Fibroblast of skin of left biceps (primary cell): ENCODE data around the gene DDX53.

Source experiments
- DNase-seq, 2 experiments: peaks; one replicate each; pipeline ENCODE4 v3.0.0-alpha.2; 2013; ENCODE audit warnings: low read depth in 2 of 2

The DDX53 gene

DNA sequence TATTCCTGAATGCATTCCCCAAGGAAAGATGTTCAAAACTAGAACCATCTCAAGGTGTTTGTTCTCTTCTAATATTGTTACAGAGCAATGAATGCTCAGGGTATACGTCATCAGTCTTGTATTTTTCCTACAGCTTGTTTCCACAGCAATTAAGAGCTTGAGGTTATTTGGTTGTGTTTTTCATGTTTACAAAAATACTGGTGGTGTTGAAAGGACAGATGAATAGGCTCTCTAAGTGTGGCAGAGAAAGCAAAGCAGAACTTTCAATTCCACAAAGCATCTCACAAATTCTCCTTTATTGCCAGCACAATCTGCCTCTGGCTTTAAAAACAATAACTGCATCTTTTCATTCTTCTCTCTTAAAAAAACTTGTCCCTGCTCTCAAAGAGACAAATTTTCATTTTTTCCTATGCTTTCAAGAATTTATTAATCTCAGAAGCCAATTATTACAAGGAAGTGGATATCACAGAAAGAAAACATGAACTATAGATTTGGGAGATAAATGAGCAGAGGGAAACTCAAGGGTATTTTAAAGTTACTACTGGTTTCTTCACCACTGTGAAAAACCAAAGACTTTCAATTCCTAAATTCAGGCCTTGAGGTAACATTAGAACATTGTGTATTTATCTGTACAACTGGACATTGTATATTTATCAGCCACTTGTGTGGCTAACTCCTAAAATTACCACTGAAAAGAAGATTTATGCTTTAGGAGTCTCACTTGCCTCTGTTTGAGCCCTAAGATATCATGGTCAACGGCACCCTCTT, 49.2 kb downstream of the DDX53 start:
- DNase-seq = no peak

DNA sequence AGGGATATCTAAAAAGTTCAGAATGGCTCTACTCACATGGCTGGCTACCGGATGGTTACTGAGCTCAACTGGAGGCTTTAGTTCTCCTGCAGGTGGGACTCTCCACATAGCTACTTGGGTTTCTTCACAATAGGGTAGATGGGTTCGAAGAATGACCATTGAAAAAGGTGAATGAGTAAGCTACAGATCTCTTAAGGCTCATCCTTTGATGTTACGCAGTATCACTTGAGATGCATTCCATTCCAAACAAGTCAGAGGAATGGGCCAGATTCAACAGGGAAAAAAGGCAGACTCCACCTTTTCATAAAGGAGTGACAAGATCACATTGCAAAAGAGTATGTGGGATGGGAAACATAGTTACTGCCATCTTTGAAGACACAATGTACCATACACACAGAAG, 52.6 kb downstream of the DDX53 start:
- no peak for DNase-seq
